K562 (cell line): ENCODE results near the gene CTH. TPM values are rescaled to one million over a fixed set of nuclear protein-coding genes. Genes with fewer than 3 reads are reported as not detected.
A peak's percentile ranks its signal among the peaks of the same experiment; 100 is the strongest.

Experiments used
- CGGBP1 ChIP-seq: fragments of 250-450 bp; sonication (Bioruptor Pico); IDR thresholded peaks from 2 replicates; pipeline ENCODE4 v1.9.0; 2021; ENCODE audit warnings: mild to moderate bottlenecking
- E2F1 ChIP-seq: sonication (generic); formaldehyde crosslinking; IDR thresholded peaks from 2 replicates; pipeline ENCODE4 v1.8.1; 2023; ENCODE audit warnings: mild to moderate bottlenecking, missing genetic modification reagents, moderate library complexity
- FUS ChIP-seq: fragments of 200-400 bp; formaldehyde crosslinking; optimal IDR thresholded peaks from 2 replicates; pipeline ENCODE3; 2017; ENCODE audit warnings: low read depth, low read length
- GTF2F1 ChIP-seq: IDR thresholded peaks from 2 replicates; pipeline ENCODE4 v1.6.1; 2011; ENCODE audit warnings: low read depth, low read length, improper control_type of control experiment
- HMBOX1 ChIP-seq: sonication (generic); IDR thresholded peaks from 2 replicates; pipeline ENCODE4 v1.6.1; 2016
- KHSRP ChIP-seq: fragments of 450-650 bp; IDR thresholded peaks from 2 replicates; pipeline ENCODE4 v1.6.1; 2017
- MBD2 ChIP-seq: sonication (generic); IDR thresholded peaks from 2 replicates; pipeline ENCODE4 v1.6.1; 2016; ENCODE audit warnings: low read depth, borderline replicate concordance
- NFYB ChIP-seq: IDR thresholded peaks from 2 replicates; pipeline ENCODE4 v1.6.1; 2011; ENCODE audit warnings: mild to moderate bottlenecking, moderate library complexity; ENCODE audit not compliant: insufficient read length; ENCODE audit errors: extremely low read depth
- POLR2AphosphoS2 ChIP-seq: IDR thresholded peaks from 2 replicates; pipeline ENCODE4 v1.6.1; 2012; ENCODE audit warnings: low read length, improper control_type of control experiment
- TCF7 ChIP-seq: sonication (generic); IDR thresholded peaks from 2 replicates; pipeline ENCODE4 v1.6.1; 2016; ENCODE audit warnings: antibody characterized with exemption, borderline replicate concordance
- ZBTB40 ChIP-seq, 2 experiments: fragments of 450-650 bp in 1 of 2; sonication (generic) in 1 of 2; formaldehyde crosslinking in 1 of 2; IDR thresholded peaks; 2 replicates each; pipeline versions ENCODE4 v1.7.1 to v1.9.0; 2016 to 2022; ENCODE audit warnings: inconsistent platforms in 1 of 2, mild to moderate bottlenecking in 1 of 2, missing genetic modification reagents in 1 of 2
- ZBTB7A ChIP-seq: IDR thresholded peaks from 2 replicates; pipeline ENCODE4 v1.6.1; 2011; ENCODE audit warnings: low read depth, mild to moderate bottlenecking, low read length, moderate library complexity, borderline replicate concordance; ENCODE audit not compliant: control insufficient read depth
- ZEB2 ChIP-seq: fragments of 450-650 bp; IDR thresholded peaks from 2 replicates; pipeline ENCODE4 v1.6.1; 2016
- ZNF23 ChIP-seq: fragments of 250-450 bp; sonication (Bioruptor Pico); IDR thresholded peaks from 2 replicates; pipeline ENCODE4 v1.4.0; 2020; ENCODE audit warnings: mild to moderate bottlenecking
- polyA plus RNA-seq, 8 experiments: library from polyadenylated mRNA; depleted of rRNA in 4 of 8; stranded (reverse) in 5 of 8; unstranded in 3 of 8; fragments of >200 nt; fragmentation: Nextera tagmentation in 2 of 8; fragmentation: Illumina TruSeq in 1 of 8; extraction: Ambion mirVana in 2 of 8; extraction: Trizol in 1 of 8; gene quantifications; 2 replicates each; pipeline versions ENCODE4 v1.2.1 to v1.2.3, GENCODE V29; 2011 to 2014; ENCODE audit warnings: inconsistent platforms in 1 of 8, missing spikeins in 1 of 8
- total RNA-seq, 7 experiments: library from RNA; depleted of rRNA in 6 of 7; stranded (reverse); fragments of >200 nt in 6 of 7; fragmentation: Illumina TruSeq in 2 of 7; extraction: Trizol in 2 of 7; gene quantifications; 2 replicates each; pipeline versions ENCODE4 v1.2.1 to v1.2.3, GENCODE V29; 2011 to 2021; ENCODE audit warnings: low replicate concordance in 1 of 7

Gene CTH
- total and polyA plus RNA-seq, 9 of the 15 experiments (the other 6 are each of a cell fraction or from before 2014, with no cell fraction given) = 8.0 to 54.4 (median 30.9) TPM

- TF ChIP-seq ZBTB7A (no peak), FUS (no peak), GTF2F1 (0 out of 2 replicates have a peak, but pooled peaks have one; percentile 19), ZEB2 (peak; percentile 28; the same call in 1 of the 2 replicates), NFYB (peak; percentile 97), HMBOX1 (peak; percentile 86), ZBTB40 (IDR thresholded peaks at IDR 0.05) (no peak), ZBTB40 (CRISPR knock-in tag; IDR thresholded peaks at IDR 0.05) (no peak), E2F1 (CRISPR knock-in tag) (0 out of 2 replicates have a peak, but pooled peaks have one; percentile 29), ZNF23 (CRISPR knock-in tag) (no peak), CGGBP1 (CRISPR knock-in tag) (0 out of 2 replicates have a peak, but pooled peaks have one; percentile 56), TCF7 (peak; percentile 77; the same call in 1 of the 2 replicates), MBD2 (peak; percentile 75), POLR2AphosphoS2 (peak; percentile 79; the same call in 1 of the 2 replicates), KHSRP (peak; percentile 20; the same call in 1 of the 2 replicates)
These were observed at the start of gene CTH (continued) for GRCh38 chr1:70410604-70411359.
